ENCODE measurements around the gene HPGDS. TPM values are rescaled to one million over a fixed set of nuclear protein-coding genes. Genes with fewer than 3 reads are reported as not detected.

The HPGDS gene
- total and polyA plus RNA-seq, 10 of the 15 experiments (the other 5 are each of a cell fraction or from before 2014, with no cell fraction given) = not detected

GRCh38 chr4:94363136-94363655, 20.6 kb upstream of the HPGDS start:
- 48% methylated on average over 4 of the region's 4 CpGs for WGBS (ENCODE audit: insufficient coverage, insufficient replicate concordance, low lambda C conversion rate, missing lambda C conversion rate)
- H3K9me3 ChIP-seq (replicated peaks; ENCODE audit: control insufficient read depth, insufficient read depth, low read length) = no peaks in the 10 kb centered on the region
- no peaks in the 10 kb centered on the region for H3K36me3 ChIP-seq (ENCODE audit: control insufficient read depth in 2 of 2, insufficient read depth in 2 of 2, low read length in 1 of 2)
- H3K9ac ChIP-seq (ENCODE audit: control insufficient read depth, insufficient read depth, low read length) = no peak overlapping the region
- RAD21 ChIA-PET (ENCODE audit: unreplicated experiment) = no interaction called here
- H2AFZ ChIP-seq (ENCODE audit: control insufficient read depth, low read depth, low read length) = no peak overlapping the region
- no peaks in the 10 kb centered on the region for H3K4me1 ChIP-seq (ENCODE audit: control insufficient read depth, insufficient read depth, low read length)
- H3K27ac ChIP-seq (ENCODE audit: control insufficient read depth, insufficient read depth) = no peak overlapping the region
- in situ Hi-C loops (cut with MboI) (no loop called here), intact Hi-C loops (cut with micrococcal nuclease; ENCODE audit: unreplicated experiment) (no loop called here)
- TF ChIP-seq MEF2A (IDR thresholded peaks at IDR 0.05; ENCODE audit: insufficient read depth, low read depth, low read length) = no peak
- no peaks in the 10 kb centered on the region for H3K27me3 ChIP-seq (replicated peaks in 1 of 2; ENCODE audit: control insufficient read depth in 2 of 2, insufficient read depth in 2 of 2, low read length in 1 of 2)
- SMC1A ChIA-PET (ENCODE audit: uncharacterized antibody, unreplicated experiment) = interaction anchor here (0.6 kb wide), 1 partner anchor 26 kb away, joined by 3 read pairs; no protein-coding TSS in a partner anchor
- FAIRE-seq (no peak), DNase-seq (ENCODE audit: low read depth, low spot score) (no peak), ATAC-seq (no peak)
- no peak overlapping the region for H3K4me3 ChIP-seq
- CTCF ChIA-PET = interaction anchor here (0.5 kb wide), 1 partner anchor 118 kb away, joined by 3 read pairs; no protein-coding TSS in a partner anchor
- no peaks in the 10 kb centered on the region for H3K79me2 ChIP-seq (ENCODE audit: control insufficient read depth, insufficient read depth, low read length)
- H4K20me1 ChIP-seq (ENCODE audit: control insufficient read depth, insufficient read depth) = no peaks in the 10 kb centered on the region
- BruUV-seq (replicated peaks) = no TSS peak
- POLR2A ChIA-PET = no interaction called here
- no peak overlapping the region for H3K4me2 ChIP-seq (ENCODE audit: control insufficient read depth, insufficient read depth)

- in situ Hi-C loops (cut with MboI) = no loop called here
- intact Hi-C loops (cut with micrococcal nuclease; ENCODE audit: unreplicated experiment) = no loop called here
- no peak overlapping the region for H3K4me2 ChIP-seq (ENCODE audit: control insufficient read depth, insufficient read depth)
- no peaks in the 10 kb centered on the region for H3K27me3 ChIP-seq (replicated peaks in 1 of 2; ENCODE audit: control insufficient read depth in 2 of 2, insufficient read depth in 2 of 2, low read length in 1 of 2)
- no peaks in the 10 kb centered on the region for H3K4me1 ChIP-seq (ENCODE audit: control insufficient read depth, insufficient read depth, low read length)
- RAD21 ChIA-PET (ENCODE audit: unreplicated experiment) = no interaction called here
- ATAC-seq = no peak
- H3K9ac ChIP-seq (ENCODE audit: control insufficient read depth, insufficient read depth, low read length) = no peak overlapping the region
- H3K4me3 ChIP-seq = no peak overlapping the region
- H2AFZ ChIP-seq (ENCODE audit: control insufficient read depth, low read depth, low read length) = no peak overlapping the region
- H3K9me3 ChIP-seq (replicated peaks; ENCODE audit: control insufficient read depth, insufficient read depth, low read length) = no peaks in the 10 kb centered on the region
- SMC1A ChIA-PET (ENCODE audit: uncharacterized antibody, unreplicated experiment) = no interaction called here
- H3K36me3 ChIP-seq (ENCODE audit: control insufficient read depth in 2 of 2, insufficient read depth in 2 of 2, low read length in 1 of 2) = no peaks in the 10 kb centered on the region
- H4K20me1 ChIP-seq (ENCODE audit: control insufficient read depth, insufficient read depth) = no peaks in the 10 kb centered on the region
- no peak overlapping the region for H3K27ac ChIP-seq (ENCODE audit: control insufficient read depth, insufficient read depth)
- DNase-seq (ENCODE audit: low read depth, low spot score) = no peak
- 49% methylated on average over 4 of the region's 4 CpGs for WGBS (ENCODE audit: insufficient coverage, insufficient replicate concordance, low lambda C conversion rate, missing lambda C conversion rate)
- CTCF ChIA-PET = no interaction called here
- no TSS peak for BruUV-seq (replicated peaks)
- POLR2A ChIA-PET = no interaction called here
- no peak for FAIRE-seq
- H3K79me2 ChIP-seq (ENCODE audit: control insufficient read depth, insufficient read depth, low read length) = no peaks in the 10 kb centered on the region
- TF ChIP-seq IRF5 (IDR thresholded peaks at IDR 0.05; ENCODE audit: borderline replicate concordance) (no peak), EED (IDR thresholded peaks at IDR 0.05; ENCODE audit: low read depth) (no peak), SUPT20H (IDR thresholded peaks at IDR 0.05; ENCODE audit: borderline replicate concordance, control insufficient read depth, low read depth, low read length) (no peak), PML (IDR thresholded peaks at IDR 0.05; ENCODE audit: low read length) (no peak), ZNF592 (IDR thresholded peaks at IDR 0.05) (no peak), FOXK2 (IDR thresholded peaks at IDR 0.05) (no peak), ZBTB33 (IDR thresholded peaks at IDR 0.05) (no peak), SIX5 (IDR thresholded peaks at IDR 0.05; ENCODE audit: low read depth, low read length, severe bottlenecking) (no peak), SP1 (IDR thresholded peaks at IDR 0.05; ENCODE audit: low read depth, low read length) (no peak), ZSCAN29 (IDR thresholded peaks at IDR 0.05) (no peak)
Observed at GRCh38 chr4:94359838-94360237, 17.2 kb upstream of the HPGDS start.
